PC-3 (cell line): ENCODE data around the gene HIP1R. TPM values are rescaled to one million over a fixed set of nuclear protein-coding genes. Genes with fewer than 3 reads are reported as not detected.
A peak's percentile ranks its signal among the peaks of the same experiment; 100 is the strongest.

Source experiments
- ATAC-seq: fragments of 200-7000 bp; cut with Tn5 transposase; 2 replicates; pipeline ENCODE4 v1.9.1; 2020; ENCODE audit warnings: mild to moderate bottlenecking, moderate library complexity
- BruUV-seq: library from RNA; stranded (reverse); fragments of 400-500 nt; replicated peaks from 2 replicates; lab custom pipeline; 2021; lab: Mats Ljungman, UMichigan
- CTCF ChIA-PET: fragments of 300-600 bp; sonication (Branson Sonifier 250); formaldehyde crosslinking; loops from one replicate; lab custom pipeline; 2022; ENCODE audit warnings: antibody characterized with exemption; lab: Charles Lee
- POLR2A ChIA-PET: fragments of 300-600 bp; sonication (Branson Sonifier 250); formaldehyde crosslinking; loops from one replicate; lab custom pipeline; 2022; ENCODE audit warnings: antibody characterized with exemption; ENCODE audit not compliant: unreplicated experiment; lab: Charles Lee
- DNase-seq: peaks from one replicate; pipeline ENCODE4 v3.0.0-alpha.2; 2015
- H2AFZ ChIP-seq: fragments of 300-600 bp; sonication (generic); 2 replicates; pipeline ENCODE4 v1.6.0; 2016; ENCODE audit warnings: antibody characterized with exemption, low read length
- H3F3A ChIP-seq: fragments of 300-600 bp; sonication (generic); one replicate; pipeline ENCODE4 v1.6.0; 2017; ENCODE audit warnings: antibody characterized with exemption, low read length, control low read depth, mild to moderate bottlenecking; ENCODE audit not compliant: unreplicated experiment
- H3K27ac ChIP-seq: fragments of 300-600 bp; sonication (generic); 2 replicates; pipeline ENCODE4 v1.5.1; 2016; ENCODE audit warnings: mild to moderate bottlenecking, low read length
- H3K27me3 ChIP-seq: fragments of 300-600 bp; sonication (generic); 2 replicates; pipeline ENCODE4 v1.6.1; 2016; ENCODE audit warnings: low read length, mixed read lengths
- H3K36me3 ChIP-seq: fragments of 300-600 bp; sonication (generic); 2 replicates; pipeline ENCODE4 v1.6.1; 2016; ENCODE audit warnings: low read depth, mixed run types, low read length, mixed read lengths
- H3K4me1 ChIP-seq: fragments of 300-600 bp; sonication (generic); 2 replicates; pipeline ENCODE4 v1.5.1; 2016; ENCODE audit warnings: low read length; ENCODE audit not compliant: insufficient read depth
- H3K4me2 ChIP-seq: fragments of 300-600 bp; sonication (generic); 2 replicates; pipeline ENCODE4 v1.6.0; 2016; ENCODE audit warnings: low read length
- H3K4me3 ChIP-seq: fragments of 300-600 bp; sonication (generic); 2 replicates; pipeline ENCODE4 v1.5.1; 2016; ENCODE audit warnings: mild to moderate bottlenecking, low read length, mixed read lengths
- H3K79me2 ChIP-seq: fragments of 300-600 bp; sonication (generic); 2 replicates; pipeline ENCODE4 v1.6.1; 2017; ENCODE audit warnings: low read length, mixed read lengths
- H3K9ac ChIP-seq: fragments of 300-600 bp; sonication (generic); 2 replicates; pipeline ENCODE4 v1.6.0; 2016; ENCODE audit warnings: mild to moderate bottlenecking, low read length
- H3K9me2 ChIP-seq: fragments of 300-600 bp; sonication (generic); replicated peaks from 2 replicates; pipeline ENCODE4 v1.6.1; 2016; ENCODE audit warnings: mixed run types, low read length, mixed read lengths
- H3K9me3 ChIP-seq: fragments of 300-600 bp; sonication (generic); 2 replicates; pipeline ENCODE4 v1.6.1; 2016; ENCODE audit warnings: low read length, mixed read lengths
- H4K20me1 ChIP-seq: fragments of 300-600 bp; sonication (generic); 2 replicates; pipeline ENCODE4 v1.6.1; 2016; ENCODE audit warnings: low read length, mixed read lengths
- CTCF ChIP-seq: fragments of 300-600 bp; sonication (generic); conservative IDR thresholded peaks from 2 replicates; pipeline ENCODE4 v1.5.1; 2017; ENCODE audit warnings: antibody characterized with exemption, low read depth, mild to moderate bottlenecking, low read length
- EZH2 ChIP-seq: fragments of 300-600 bp; sonication (generic); IDR thresholded peaks from one replicate; pipeline ENCODE4 v1.6.1; 2017; ENCODE audit warnings: antibody characterized with exemption, mild to moderate bottlenecking, low read length; ENCODE audit not compliant: unreplicated experiment
- EZH2phosphoT487 ChIP-seq: fragments of 300-600 bp; sonication (generic); IDR thresholded peaks from 2 replicates; pipeline ENCODE4 v1.6.1; 2018; ENCODE audit warnings: mild to moderate bottlenecking, antibody characterized with exemption, low read length, borderline replicate concordance
- intact Hi-C: fragments of 100-400 bp; cut with micrococcal nuclease; formaldehyde crosslinking; loops from 2 replicates; pipeline ENCODE4 v1.9.0; 2023
- total RNA-seq: library from RNA; depleted of rRNA; stranded (reverse); fragments of >200 nt; gene quantifications from 2 replicates; pipeline ENCODE4 v1.2.3, GENCODE V29; 2014

HIP1R gene
- total RNA-seq, 1 experiment from 2014 or later, result 46.1 TPM

GRCh38 chr12:122825773-122826724 lies 9.2 kb upstream of the HIP1R start:
- Histone ChIP-seq H4K20me1 (no peaks in the 10 kb centered on the region), H3K27me3 (no peaks in the 10 kb centered on the region), H3K27ac (no peak overlapping the region), H3K9me3 (no peaks in the 10 kb centered on the region), H3K4me2 (peak overlapping the region; percentile 81), H2AFZ (peak overlapping the region; percentile 78), H3K9ac (peak overlapping the region; percentile 3; the same call in 1 of the 2 replicates), H3K36me3 (no peaks in the 10 kb centered on the region), H3K4me3 (peak overlapping the region; percentile 64), H3K79me2 (no peaks in the 10 kb centered on the region), H3F3A (no peaks in the 10 kb centered on the region), H3K9me2 (no peaks in the 10 kb centered on the region), H3K4me1 (peaks cover 1% of the 10 kb centered on the region)
- TF ChIP-seq CTCF, result no peak
- TF ChIP-seq EZH2phosphoT487, result no peak
- TF ChIP-seq EZH2, result no peak
- DNase-seq, result peak; percentile 45
- ChIA-PET POLR2A (interaction anchor here (0.5 to 0.7 kb wide), 3 partner anchors 12 to 148 kb away, joined by 3 to 5 read pairs (median 4); no protein-coding TSS in a partner anchor), CTCF (interaction anchor here (0.6 to 1.1 kb wide), 3 partner anchors 32 to 490 kb away, joined by 3 to 6 read pairs (median 3); partner anchors contain the start of genes MPHOSPH9 and MTRFR)
- intact Hi-C loops, result no loop called here
- ATAC-seq, result peak; percentile 63
- BruUV-seq, result no TSS peak

- ATAC-seq (no peak), DNase-seq (no peak)
- no peaks in the 10 kb centered on the region for H3K79me2 ChIP-seq
- no TSS peak for BruUV-seq
- H3K4me1 ChIP-seq, result peaks cover 6% of the 10 kb centered on the region
- no peaks in the 10 kb centered on the region for H4K20me1 ChIP-seq
- H2AFZ ChIP-seq, result peak overlapping the region; percentile 78; the same call in 1 of the 2 replicates
- no peaks in the 10 kb centered on the region for H3K9me2 ChIP-seq
- intact Hi-C loops, result no loop called here
- no peak overlapping the region for H3K27ac ChIP-seq
- no peaks in the 10 kb centered on the region for H3K9me3 ChIP-seq
- no peak overlapping the region for H3K4me3 ChIP-seq
- ChIA-PET CTCF (interaction anchor here (1.1 kb wide), 1 partner anchor 33 kb away, joined by 3 read pairs; no protein-coding TSS in a partner anchor), POLR2A (interaction anchor here (0.5 to 0.7 kb wide), 3 partner anchors 11 to 147 kb away, joined by 3 to 4 read pairs (median 4); no protein-coding TSS in a partner anchor)
- TF ChIP-seq EZH2 (no peak), EZH2phosphoT487 (no peak), CTCF (no peak)
- peak overlapping the region; percentile 81; the same call in 1 of the 2 replicates for H3K4me2 ChIP-seq
- H3K36me3 ChIP-seq, result no peaks in the 10 kb centered on the region
- no peak overlapping the region for H3K9ac ChIP-seq
- H3F3A ChIP-seq, result no peaks in the 10 kb centered on the region
- H3K27me3 ChIP-seq, result no peaks in the 10 kb centered on the region
These were observed 8.0 kb upstream of the HIP1R start for GRCh38 chr12:122827258-122827657.
